Measurements from ENCODE around the gene IMPA2.

Gene IMPA2

DNA sequence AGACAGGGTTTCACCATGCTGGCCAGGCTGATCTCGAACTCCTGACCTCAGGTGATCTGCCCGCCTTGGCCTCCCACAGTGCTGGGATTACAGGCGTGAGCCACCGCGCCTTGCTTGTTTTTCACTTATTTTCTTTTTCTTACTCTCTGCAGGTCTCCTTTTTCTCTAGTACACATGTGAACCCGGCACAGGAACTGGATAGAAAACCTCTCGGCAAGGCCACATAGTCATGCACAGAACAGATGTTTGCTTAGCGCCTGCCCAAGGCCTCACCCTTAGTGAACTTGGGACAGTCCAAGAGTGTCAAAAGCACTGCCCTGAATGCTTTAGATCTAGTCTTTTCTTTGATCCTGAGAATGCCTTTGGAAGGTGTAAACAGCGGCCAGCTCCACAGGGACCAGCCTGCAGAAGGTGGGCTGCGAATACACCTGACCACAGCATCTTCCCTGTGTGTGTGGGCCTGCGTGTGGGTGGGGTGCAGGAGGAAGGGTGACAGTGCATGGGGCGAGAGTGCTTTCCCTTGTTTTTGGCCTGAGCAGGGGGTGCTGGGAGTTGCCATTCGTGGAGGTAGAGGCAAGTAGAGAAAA is 27.0 kb downstream of the IMPA2 start:
- no peak for DNase-seq (ENCODE audit: low read depth in 2 of 2)

DNA sequence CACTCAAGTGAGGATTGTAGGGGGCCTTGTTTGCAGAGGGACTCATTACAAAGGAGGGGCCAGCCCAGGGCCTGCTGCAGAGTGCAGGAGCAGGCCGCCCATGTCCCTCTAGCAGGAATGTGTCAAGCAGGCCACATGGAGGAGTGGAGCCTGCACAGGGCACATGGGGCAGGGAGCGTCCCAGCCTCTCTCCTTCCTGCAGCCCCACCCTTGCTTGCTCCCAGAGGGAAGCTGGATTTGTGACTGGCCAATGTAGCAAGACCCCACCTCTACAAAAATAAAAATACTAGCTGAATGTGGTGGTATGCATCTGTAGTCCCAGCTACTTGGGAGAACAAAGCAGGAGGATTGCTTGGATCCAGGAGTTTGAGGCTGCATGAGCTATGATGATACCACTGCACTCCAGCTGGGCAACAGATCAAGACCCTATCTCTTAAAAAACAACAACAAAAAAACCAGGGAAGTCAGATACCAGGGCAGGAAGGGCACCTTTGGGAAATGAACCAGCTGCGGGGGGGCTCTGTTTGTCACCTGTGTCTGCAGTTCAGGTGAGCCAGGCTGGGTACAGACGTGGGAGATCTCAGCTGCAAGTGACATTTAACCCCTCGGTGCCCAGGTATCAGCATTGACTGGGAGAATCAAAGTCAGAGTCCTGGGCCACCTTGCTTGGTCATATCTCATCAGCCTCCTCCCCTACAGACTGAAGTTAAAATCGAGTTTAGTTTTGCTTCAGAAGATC is 27.7 kb downstream of the IMPA2 start:
- no peak for DNase-seq (ENCODE audit: low read depth in 2 of 2)

- no peak for DNase-seq (ENCODE audit: low read depth in 2 of 2)
Observed at GRCh38 chr18:12009581-12010140, 28.4 kb downstream of the IMPA2 start.

DNA sequence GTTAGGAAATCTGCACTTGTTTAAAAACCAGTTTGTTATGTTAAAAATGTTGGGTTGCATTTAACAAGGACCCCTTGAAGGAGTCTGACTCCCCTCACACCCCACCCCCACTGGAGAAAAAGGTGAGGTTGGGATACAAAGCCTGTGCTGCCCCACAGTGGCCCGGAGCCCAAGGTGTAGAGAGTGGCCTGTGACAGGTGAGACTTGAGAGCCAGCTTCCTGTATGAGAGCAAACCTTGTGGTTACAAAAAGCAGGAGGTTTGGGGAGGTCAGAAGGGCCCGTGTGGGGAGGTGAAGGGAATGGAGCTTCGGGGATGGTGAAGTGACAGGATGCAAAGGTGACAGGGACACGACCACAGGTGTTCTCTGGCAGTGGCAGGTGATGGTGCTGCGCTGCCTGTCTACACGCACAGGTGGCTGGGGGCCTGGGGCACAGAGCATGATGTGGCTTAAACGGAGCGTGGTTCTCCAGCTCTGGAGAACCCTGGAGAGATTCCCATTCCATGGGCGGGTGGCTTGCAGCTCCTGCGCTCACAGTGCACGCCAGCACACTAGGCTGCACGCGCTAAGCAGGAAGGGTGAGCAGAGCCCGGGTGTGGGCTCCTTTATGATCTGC is 29.0 kb downstream of the IMPA2 start:
- no peak for DNase-seq (ENCODE audit: low read depth in 2 of 2)

DNA sequence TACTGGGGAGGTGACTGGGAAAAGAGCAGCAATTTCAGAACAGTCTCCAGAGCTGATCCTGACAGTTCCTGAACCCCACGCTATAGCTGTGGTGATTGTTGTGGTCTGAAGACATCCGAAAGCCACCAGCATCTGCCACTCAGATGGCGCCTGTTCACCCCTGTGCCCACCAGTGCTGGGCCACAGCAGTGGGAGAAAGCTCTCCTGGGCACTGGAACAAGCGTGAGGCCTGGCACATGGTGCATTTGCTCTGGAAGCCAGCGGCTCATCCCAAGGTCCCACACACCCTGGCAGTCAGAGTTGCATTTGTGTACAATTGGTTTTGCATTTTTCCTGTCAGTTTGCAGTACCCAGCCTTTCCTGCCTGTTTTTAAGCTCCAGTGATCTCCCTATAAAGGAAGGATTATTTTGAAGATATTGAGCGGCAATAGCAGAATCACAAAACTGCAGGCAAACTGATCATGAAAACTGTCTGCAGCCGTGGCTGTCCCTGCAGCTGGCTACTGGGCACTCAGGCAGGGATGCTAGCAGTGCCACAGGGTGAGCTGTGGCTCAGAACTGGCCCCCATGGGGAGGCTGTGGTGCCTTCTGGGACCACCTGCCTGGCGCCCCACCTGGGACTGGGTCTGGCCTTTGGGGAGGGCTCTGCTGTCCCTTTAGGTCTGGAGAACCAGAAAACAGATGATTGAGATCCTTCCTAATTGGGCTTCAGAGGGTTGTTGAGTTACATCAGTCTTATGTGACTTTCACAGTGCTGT is 30.1 kb downstream of the IMPA2 start:
- DNase-seq (ENCODE audit: low read depth in 2 of 2), result no peak

DNA sequence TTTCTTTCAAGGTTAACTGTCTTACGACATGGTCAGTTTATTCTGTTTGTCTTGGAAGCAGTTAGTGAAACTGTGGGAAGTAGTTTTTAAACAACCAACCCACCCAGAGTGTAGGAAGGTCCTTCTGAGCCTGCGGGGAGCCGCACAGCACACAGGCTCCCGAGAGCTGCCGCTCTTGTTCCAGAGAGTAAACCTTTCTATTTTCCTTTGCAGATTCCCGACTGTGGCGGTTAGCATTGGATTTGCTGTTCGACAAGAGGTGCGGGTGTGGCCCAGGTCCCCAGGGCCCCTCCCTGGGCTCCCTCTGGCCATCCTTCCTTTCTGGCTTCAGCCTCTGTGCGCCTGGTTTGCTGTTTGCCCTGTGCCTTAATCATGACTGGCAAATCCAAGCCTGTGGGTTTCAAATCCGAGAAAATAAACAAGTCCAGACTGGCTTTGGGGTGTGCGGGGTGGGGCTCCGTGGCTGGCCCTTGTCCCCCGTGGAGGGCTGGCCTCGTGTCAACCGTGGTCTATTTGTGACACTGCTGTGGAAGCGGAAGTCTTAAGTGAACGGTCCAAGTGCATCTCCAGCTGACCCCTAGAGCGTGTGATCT is 30.7 kb downstream of the IMPA2 start:
- DNase-seq (ENCODE audit: low read depth in 2 of 2), result no peak

DNA sequence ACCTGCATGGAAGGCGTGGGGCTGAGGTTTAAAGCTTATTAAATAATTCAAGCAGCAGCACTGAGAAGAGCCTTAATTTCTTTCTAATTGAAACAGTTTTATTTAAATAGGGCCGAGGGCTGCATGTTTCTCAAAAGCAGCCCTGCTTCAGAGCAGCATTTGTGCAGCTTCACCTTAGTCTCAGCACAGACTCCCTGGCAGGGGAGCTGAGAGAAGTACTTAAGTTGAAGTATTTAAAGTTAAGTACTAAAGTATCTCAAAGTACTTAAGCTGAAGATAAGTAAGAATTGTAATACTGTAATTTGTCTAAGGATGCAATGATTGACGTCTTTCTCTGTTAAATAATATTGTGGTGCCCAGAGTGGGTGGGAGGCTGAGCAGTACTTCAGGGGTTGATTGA is 31.4 kb downstream of the IMPA2 start:
- DNase-seq (ENCODE audit: low read depth in 2 of 2), result no peak

DNA sequence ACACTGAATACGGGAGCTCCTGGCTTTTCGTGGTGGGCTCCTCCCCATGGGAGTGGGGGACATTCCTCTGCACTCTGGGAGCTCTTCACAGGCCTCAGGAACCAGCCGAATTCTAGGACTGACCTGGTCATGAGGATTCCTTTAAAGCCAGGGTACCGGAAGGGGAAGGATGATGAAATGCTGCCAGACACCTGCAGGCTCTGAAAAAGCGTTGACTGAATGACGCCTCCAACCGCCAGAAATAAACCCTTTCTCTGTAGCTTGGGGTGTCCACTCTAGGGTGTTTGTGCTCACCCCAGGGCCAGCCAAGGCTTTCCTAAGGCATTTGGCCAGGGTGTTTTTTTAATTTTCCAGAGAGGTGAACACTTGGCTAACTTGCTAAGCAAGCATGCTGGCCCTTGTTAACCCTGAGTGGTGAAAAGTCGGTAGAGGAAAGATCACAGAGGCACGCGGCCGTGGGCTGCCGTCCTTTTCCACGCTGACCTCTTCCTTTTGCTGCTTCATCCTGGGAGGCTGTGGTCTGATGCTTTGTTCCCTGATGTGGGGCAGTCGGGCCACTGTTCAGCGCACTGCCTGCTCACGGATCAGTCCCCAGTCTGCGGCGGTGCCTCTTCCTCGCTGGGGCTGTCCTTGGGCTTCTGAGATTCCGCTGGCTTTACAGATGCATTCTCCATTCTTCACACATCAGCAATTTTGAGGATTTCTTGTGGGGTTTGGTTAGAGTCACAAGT is 32.0 kb downstream of the IMPA2 start:
- no peak for DNase-seq (ENCODE audit: low read depth in 2 of 2)

DNA sequence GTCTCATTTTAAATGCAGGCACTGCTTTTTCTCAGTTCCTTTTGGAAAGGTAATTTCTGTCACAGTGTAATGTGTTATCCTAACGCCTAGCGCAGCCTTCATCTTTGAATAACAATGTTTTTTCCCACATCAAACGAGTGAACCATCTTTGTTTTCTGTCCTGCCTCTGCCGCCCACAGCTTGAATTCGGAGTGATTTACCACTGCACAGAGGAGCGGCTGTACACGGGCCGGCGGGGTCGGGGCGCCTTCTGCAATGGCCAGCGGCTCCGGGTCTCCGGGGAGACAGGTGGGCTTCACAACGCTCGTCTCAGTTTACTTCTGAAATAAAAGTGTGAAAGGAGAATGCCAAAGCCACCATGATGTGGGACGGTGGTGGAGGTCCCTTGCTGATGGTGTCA is 32.8 kb downstream of the IMPA2 start:
- DNase-seq (ENCODE audit: low read depth in 2 of 2), result no peak

- no peak for DNase-seq (ENCODE audit: low read depth in 2 of 2)
Observed at GRCh38 chr18:12014521-12015415, 33.5 kb downstream of the IMPA2 start.

DNA sequence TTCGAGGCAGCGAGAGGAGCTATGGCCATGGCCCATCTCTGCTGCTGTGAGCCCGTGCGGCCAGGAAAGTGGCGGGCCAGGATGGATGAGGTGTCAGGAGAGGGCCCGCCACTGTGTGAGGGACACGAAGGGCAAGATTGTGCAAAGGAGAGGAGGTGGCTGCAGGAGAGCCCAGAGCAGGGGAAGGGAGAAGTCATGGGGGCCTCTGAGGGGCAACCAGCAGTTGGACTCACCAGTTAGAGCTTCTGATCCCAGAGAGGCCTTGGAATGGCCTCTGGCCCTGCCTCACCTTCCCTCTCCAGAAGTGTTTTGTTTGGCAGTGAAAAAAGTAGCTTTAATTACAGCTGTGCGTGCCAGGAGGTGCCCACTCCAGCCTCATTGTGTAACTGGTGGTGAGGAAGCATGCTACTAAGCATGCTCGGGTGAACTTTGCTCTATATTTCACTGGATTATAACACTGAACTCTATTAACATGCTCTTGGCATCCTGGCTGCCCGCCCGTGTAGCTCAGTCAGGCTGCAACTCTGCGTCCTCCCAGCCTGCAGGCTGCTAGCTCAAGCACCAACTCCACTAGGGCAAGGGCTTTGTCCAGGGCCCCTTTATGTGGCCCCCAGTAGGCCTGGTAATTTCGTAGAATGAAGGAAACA is 34.2 kb downstream of the IMPA2 start:
- DNase-seq (ENCODE audit: low read depth in 2 of 2), result no peak

DNA sequence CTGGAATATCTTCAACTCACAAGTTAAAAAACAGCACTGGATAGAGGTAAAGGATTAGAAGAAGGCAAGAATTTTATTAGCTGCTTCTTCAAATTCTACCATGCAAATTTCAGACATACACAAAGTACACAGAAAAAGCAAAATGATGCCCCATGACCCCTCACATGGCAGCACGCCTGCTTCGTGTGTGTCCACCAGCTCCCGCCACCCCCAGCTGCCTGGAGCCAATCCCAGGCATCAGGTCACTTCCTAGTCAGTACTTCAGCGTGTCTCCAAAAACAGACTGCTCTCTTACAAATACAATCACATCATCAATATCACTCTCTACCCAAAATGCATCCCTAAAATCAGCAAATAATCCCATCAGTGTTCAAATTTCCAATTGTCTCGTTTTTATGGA is 35.8 kb downstream of the IMPA2 start:
- DNase-seq (ENCODE audit: low read depth in 2 of 2), result no peak

GRCh38 chr18:12018861-12019260 is 37.6 kb downstream of the IMPA2 start:
- DNase-seq (ENCODE audit: low read depth in 2 of 2), result no peak

DNA sequence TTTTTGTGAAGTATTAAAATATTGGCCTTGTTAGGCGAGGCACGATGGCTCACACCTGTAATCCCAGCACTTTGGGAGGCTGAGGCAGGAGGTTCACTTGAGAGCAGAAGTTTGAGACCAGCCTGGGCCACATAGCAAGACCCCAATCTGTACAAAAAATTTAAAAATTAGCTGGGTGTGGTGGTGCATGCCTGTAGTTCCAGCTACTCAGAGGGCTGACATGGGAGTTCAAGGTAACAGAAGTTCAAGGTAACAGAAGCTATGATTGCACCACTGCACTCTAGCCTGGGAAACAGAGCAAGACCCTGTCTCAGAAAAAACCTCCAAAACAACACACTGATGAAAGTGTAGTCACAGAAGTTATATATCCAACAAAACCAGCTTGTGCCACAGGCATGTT is 39.8 kb downstream of the IMPA2 start:
- no peak for DNase-seq (ENCODE audit: low read depth in 2 of 2)

GRCh38 chr18:12021596-12021995 is 40.3 kb downstream of the IMPA2 start:
- DNase-seq (ENCODE audit: low read depth in 2 of 2), result no peak

- no peak for DNase-seq (ENCODE audit: low read depth in 2 of 2)
Observed at GRCh38 chr18:12023375-12023774, 42.1 kb downstream of the IMPA2 start.

DNA sequence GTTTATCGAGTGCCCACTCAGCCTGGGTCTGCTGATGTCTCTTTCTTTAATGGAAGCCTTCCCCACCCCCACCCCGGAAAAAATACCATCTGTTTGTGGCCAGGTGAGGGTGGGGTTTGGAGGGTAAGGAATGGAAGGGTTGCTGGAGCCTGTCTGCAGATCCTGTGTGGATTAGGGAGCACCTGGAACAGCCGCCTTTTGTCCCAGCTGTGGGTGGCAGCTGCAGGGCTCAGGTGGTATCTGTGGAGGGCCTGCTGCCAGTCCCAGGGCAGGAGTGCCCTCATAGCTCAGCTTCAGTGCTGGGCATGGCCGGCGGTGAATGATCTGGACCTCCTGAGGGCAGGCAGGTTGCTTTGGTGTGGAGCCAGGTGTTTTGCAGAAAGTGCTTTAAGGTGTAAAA is 45.3 kb downstream of the IMPA2 start:
- no peak for DNase-seq (ENCODE audit: low read depth in 2 of 2)

DNA sequence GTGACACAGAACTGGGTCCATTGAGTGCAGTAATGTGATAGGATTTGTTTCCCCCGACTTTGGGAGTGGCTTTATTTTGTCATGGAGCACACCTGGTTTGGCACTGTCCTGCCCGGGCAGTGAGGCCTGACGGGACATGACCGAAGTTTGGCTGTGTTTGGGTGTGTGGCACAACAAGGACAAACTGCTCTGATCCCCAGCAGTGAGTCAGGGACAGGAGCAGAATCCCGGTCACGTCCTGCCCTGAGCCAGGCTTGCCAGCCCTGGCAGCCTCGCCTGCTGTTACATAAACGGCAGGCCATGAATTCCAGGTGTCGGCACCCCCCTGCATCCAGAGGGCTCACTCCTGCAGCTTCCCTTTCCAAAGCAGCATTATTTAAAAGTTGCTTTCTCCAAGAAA is 45.7 kb downstream of the IMPA2 start:
- no peak for DNase-seq (ENCODE audit: low read depth in 2 of 2)

GRCh38 chr18:12027480-12027879 is 46.2 kb downstream of the IMPA2 start:
- no peak for DNase-seq (ENCODE audit: low read depth in 2 of 2)

All from stimulated activated CD8-positive, alpha-beta memory T cell treated with anti-CD3 and anti-CD28 coated beads, Interleukin-7, amount 100 ng/mL, for 1 hour (primary cell).